ENCODE results near the gene RSL24D1. TPM values are rescaled to one million over a fixed set of nuclear protein-coding genes. Genes with fewer than 3 reads are reported as not detected.

The RSL24D1 gene
- total RNA-seq = 71.5 and 74.0 TPM in 2 replicates

- intact Hi-C loops (cut with micrococcal nuclease) = loop anchor here (1.0 to 5.0 kb wide), 9 partner anchors 21 to 1233 kb away; partner anchors contain the start of genes CCPG1, PIERCE2, PIGB and PIGBOS1
These were observed at the start of gene RSL24D1 for GRCh38 chr15:55196458-55197361. TSS of gene RSL24D1 (minus strand) at chr15:55196941. CDS start at chr15:55196890, 51 bp downstream.

- intact Hi-C loops (cut with micrococcal nuclease) = no loop called here
These were observed 48.3 kb upstream of the RSL24D1 start for GRCh38 chr15:55245059-55245458.

GRCh38 chr15:55241891-55242290, 45.1 kb upstream of the RSL24D1 start:
- intact Hi-C loops (cut with micrococcal nuclease) = loop anchor here (2.0 kb wide), 1 partner anchor 13 kb away; no protein-coding TSS in a partner anchor

GRCh38 chr15:55241186-55241585, 44.4 kb upstream of the RSL24D1 start:
- intact Hi-C loops (cut with micrococcal nuclease) = loop anchor here (2.0 kb wide), 1 partner anchor 14 kb away; no protein-coding TSS in a partner anchor

- intact Hi-C loops (cut with micrococcal nuclease) = loop anchor here (2.0 kb wide), 1 partner anchor 15 kb away; no protein-coding TSS in a partner anchor
These were observed 43.5 kb upstream of the RSL24D1 start for GRCh38 chr15:55240125-55240760.

- intact Hi-C loops (cut with micrococcal nuclease) = loop anchor here (2.0 kb wide), 1 partner anchor 15 kb away; no protein-coding TSS in a partner anchor
These were observed 42.8 kb upstream of the RSL24D1 start for GRCh38 chr15:55239440-55240124.

- intact Hi-C loops (cut with micrococcal nuclease) = no loop called here
These were observed 42.1 kb upstream of the RSL24D1 start for GRCh38 chr15:55238877-55239276.

- intact Hi-C loops (cut with micrococcal nuclease) = no loop called here
These were observed 40.7 kb upstream of the RSL24D1 start for GRCh38 chr15:55237219-55238130.

- intact Hi-C loops (cut with micrococcal nuclease) = no loop called here
These were observed 38.9 kb upstream of the RSL24D1 start for GRCh38 chr15:55235546-55236036.

- intact Hi-C loops (cut with micrococcal nuclease) = no loop called here
These were observed 38.0 kb upstream of the RSL24D1 start for GRCh38 chr15:55234800-55235104.

- intact Hi-C loops (cut with micrococcal nuclease) = no loop called here
These were observed 37.5 kb upstream of the RSL24D1 start for GRCh38 chr15:55234104-55234799.

GRCh38 chr15:55231455-55231854, 34.7 kb upstream of the RSL24D1 start:
- intact Hi-C loops (cut with micrococcal nuclease) = no loop called here

- intact Hi-C loops (cut with micrococcal nuclease) = no loop called here
These were observed 34.2 kb upstream of the RSL24D1 start for GRCh38 chr15:55230953-55231352.

- intact Hi-C loops (cut with micrococcal nuclease) = no loop called here
These were observed 33.4 kb upstream of the RSL24D1 start for GRCh38 chr15:55230051-55230670.

- intact Hi-C loops (cut with micrococcal nuclease) = no loop called here
These were observed 29.4 kb upstream of the RSL24D1 start for GRCh38 chr15:55226127-55226526.

GRCh38 chr15:55224892-55225291, 28.2 kb upstream of the RSL24D1 start:
- intact Hi-C loops (cut with micrococcal nuclease) = loop anchor here (2.0 kb wide), 1 partner anchor 30 kb away; no protein-coding TSS in a partner anchor

GRCh38 chr15:55222588-55222987, 25.8 kb upstream of the RSL24D1 start:
- intact Hi-C loops (cut with micrococcal nuclease) = no loop called here

GRCh38 chr15:55221090-55222011, 24.6 kb upstream of the RSL24D1 start:
- intact Hi-C loops (cut with micrococcal nuclease) = loop anchor here (1.0 kb wide), 1 partner anchor 56 kb away; no protein-coding TSS in a partner anchor

All from T-helper 1 cell treated with Interleukin-12 subunit alpha and Interleukin-12 subunit beta and Interleukin-4 antibody, amounts not matched to agents 30 ng/mL and 1 ng/mL, for 36 hours (primary cell).